ENCODE data around the gene C10orf105.

The C10orf105 gene

GRCh38 chr10:71671994-71672946 lies 47.3 kb downstream of the C10orf105 start:
- no peak for DNase-seq

DNA sequence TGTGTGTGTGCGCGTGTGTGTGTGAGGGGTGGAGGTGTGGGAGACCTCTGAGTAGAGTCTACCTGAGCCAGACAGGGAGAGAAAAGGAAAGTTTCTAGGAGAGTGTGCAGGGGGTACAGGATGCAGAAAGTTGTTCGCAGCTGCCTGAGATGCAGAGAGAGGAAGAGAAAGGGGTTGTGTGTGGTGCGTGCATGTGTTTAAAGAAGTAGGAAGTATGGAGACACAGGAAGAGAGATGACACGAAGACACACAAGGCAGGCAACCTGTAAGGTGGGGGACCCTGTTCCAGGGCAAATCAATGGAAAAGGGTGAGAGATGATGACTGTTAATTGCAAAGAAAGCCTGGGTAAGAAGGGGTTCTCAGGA lies 52.2 kb downstream of the C10orf105 start:
- no peak for DNase-seq

DNA sequence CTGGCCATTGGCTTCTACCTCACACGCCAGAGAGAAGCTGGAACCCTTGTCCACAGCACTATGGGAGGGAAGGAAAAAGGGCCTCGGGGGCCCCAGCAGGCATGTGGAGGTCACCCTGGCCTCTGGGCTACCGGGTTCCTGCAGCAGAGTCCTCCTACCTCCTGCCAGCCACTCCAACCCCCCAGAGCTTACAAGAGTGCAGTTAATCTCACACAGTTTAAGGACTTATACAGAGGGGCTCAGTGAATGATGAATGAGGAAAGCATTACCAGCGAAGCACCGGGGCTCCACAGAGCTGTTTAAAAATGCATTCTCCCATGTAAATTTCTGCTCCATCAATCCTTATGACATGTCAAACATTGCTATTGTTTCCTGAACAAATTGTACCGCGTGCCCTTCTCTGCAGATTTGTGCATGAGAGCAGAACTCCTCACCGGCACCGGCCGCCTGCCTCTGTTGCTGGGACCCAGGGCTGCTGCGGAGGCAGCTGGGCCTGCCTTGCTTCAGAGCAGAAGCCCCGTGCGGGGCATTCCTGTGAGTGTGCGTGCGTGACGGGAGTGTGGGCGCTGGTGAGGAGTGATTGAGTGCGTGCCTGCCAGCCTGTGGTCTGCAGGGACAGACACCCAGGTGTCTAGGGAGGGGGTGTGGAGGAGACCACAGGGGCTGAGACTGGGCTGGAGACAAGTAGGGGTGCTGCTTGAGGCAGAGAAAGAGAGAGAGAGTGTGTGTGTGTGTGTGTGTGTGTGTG lies 52.8 kb downstream of the C10orf105 start:
- DNase-seq, result no peak

DNA sequence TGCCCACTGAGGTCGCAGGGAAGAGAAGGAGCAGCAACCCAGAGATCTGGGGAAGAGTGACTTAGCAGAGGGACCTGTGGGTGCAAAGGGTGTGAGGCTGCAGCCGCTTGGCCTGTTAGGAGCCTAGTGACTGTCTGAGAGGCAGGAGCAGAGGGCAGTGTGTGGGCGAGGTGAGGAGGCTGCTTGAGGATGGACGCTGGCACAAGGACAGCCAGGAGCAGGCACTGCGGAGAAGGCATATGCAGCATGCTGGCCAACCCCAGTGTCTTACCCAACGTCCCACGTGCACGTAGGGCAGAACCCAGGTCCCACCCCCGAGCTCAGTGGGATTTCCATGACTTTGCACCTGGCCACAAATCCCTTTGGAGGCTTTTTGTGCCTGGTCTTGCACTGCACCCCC lies 54.1 kb downstream of the C10orf105 start:
- DNase-seq, result no peak

DNA sequence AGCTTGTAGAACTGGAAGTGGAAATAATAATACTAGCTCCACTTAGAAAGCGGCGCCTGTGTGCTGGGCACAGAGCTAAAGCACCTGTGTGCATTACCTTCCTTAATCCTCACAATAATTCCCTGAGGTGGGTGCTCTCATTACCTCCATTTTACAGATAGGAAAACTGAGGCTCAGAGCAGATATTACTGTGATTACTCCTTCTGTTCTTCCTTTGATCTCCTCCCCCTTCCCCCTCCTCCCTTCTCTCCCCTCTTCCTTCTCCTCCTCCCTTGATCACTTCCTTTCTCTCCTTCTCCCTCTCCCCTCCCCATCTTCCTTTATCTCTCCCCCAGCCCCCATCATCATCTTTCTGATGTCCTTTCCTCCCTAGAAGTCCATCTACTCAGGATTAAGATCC lies 55.0 kb downstream of the C10orf105 start:
- no peak for DNase-seq

GRCh38 chr10:71663311-71663710 lies 56.3 kb downstream of the C10orf105 start:
- no peak for DNase-seq

DNA sequence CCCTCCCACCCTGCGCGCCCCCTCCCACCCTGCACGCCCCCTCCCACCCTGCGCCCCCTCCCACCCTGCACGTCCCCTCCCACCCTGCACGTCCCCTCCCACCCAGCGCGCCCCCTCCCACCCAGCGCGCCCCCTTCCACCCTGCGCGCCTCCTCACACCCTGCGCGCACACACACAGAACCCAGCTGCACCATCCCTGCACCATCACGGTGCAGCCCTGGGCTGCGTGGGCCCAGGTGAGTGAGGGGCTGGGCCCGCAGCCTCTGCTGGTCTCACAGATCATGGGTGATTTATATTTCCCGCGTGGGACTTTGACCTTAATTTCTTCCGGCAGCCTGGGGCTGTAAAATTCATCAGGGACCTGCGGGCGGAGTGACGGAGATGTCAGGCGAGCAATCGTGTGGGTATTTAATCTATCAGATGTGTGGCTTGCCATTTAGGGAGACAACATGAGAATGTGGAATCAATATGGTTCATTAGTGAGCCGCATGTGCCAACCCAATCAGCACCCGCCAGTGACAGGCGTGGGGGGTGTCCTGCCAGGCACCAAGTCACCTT lies 57.7 kb downstream of the C10orf105 start:
- DNase-seq, result no peak
